ENCODE results near the gene CCL19.
"Not testable (repeated sequence)": the region's sequence is repeated elsewhere in the genome, so short reads cannot be mapped to it uniquely, and the experiment has no call there.

Gene CCL19

GRCh38 chr9:34690983-34691935 lies at the start of gene CCL19:
Gene CCL19 (minus strand): TSS chr9:34691276. CDS start chr9:34691139, 137 bp downstream.
- DNase-seq = no peak

GRCh38 chr9:34740176-34740575 lies 49.1 kb upstream of the CCL19 start:
- not testable (repeated sequence) for DNase-seq

- no peak for DNase-seq
Measured at GRCh38 chr9:34737677-34738260, 46.7 kb upstream of the CCL19 start.

- no peak for DNase-seq
Measured at GRCh38 chr9:34734720-34735119, 43.6 kb upstream of the CCL19 start.

GRCh38 chr9:34732886-34733285 lies 41.8 kb upstream of the CCL19 start:
- DNase-seq = no peak

GRCh38 chr9:34732478-34732877 lies 41.4 kb upstream of the CCL19 start:
- DNase-seq = no peak

GRCh38 chr9:34723141-34723540 lies 32.1 kb upstream of the CCL19 start:
- no peak for DNase-seq

GRCh38 chr9:34719769-34720025 lies 28.6 kb upstream of the CCL19 start:
- not testable (repeated sequence) for DNase-seq

GRCh38 chr9:34719021-34719768 lies 28.1 kb upstream of the CCL19 start:
- no peak for DNase-seq

GRCh38 chr9:34717996-34718614 lies 27.0 kb upstream of the CCL19 start:
- no peak for DNase-seq

GRCh38 chr9:34716711-34717110 lies 25.6 kb upstream of the CCL19 start:
- DNase-seq = no peak

GRCh38 chr9:34715639-34716215 lies 24.7 kb upstream of the CCL19 start:
- no peak for DNase-seq

GRCh38 chr9:34714007-34714406 lies 22.9 kb upstream of the CCL19 start:
- DNase-seq = no peak

- DNase-seq = no peak
Measured at GRCh38 chr9:34712140-34712539, 21.1 kb upstream of the CCL19 start.

GRCh38 chr9:34710023-34710422 lies 18.9 kb upstream of the CCL19 start, which contains the start of gene CCL21:
Gene CCL21 (minus strand): TSS chr9:34710136. CDS start chr9:34710066, 70 bp downstream.
- DNase-seq = no peak

GRCh38 chr9:34709196-34709978 lies 18.3 kb upstream of the CCL19 start:
- DNase-seq = no peak

GRCh38 chr9:34707130-34707529 lies 16.1 kb upstream of the CCL19 start:
- no peak for DNase-seq

- peak; percentile 65 to 77 for DNase-seq
Measured at GRCh38 chr9:34701769-34702736, 11.0 kb upstream of the CCL19 start.

- peak; percentile 24 to 54 for DNase-seq
Measured at GRCh38 chr9:34701023-34701768, 10.1 kb upstream of the CCL19 start.

GRCh38 chr9:34694811-34695210 lies 3.7 kb upstream of the CCL19 start:
- no peak for DNase-seq
